Measurements from ENCODE around the gene NFKBIE.

- TF ChIP-seq POLR2A (IDR thresholded peaks at IDR 0.05; ENCODE audit: low read depth, low read length), result no peak
- TF ChIP-seq TAF1 (IDR thresholded peaks at IDR 0.05; ENCODE audit: borderline replicate concordance, low read depth, low read length), result no peak
These were observed 43.4 kb downstream of the NFKBIE start for GRCh38 chr6:44221961-44222335.

Data from GM12892 (cell line).